Activated naive CD8-positive, alpha-beta T cell (primary cell): ENCODE results near the gene ZFP36L1.

ENCODE experiments used
- H3K27ac Mint-ChIP-seq: one replicate; pipeline ENCODE4 v1.8.0; 2021; ENCODE audit warnings: mixed read lengths
- H3K27me3 Mint-ChIP-seq: one replicate; pipeline ENCODE4 v1.8.0; 2021; ENCODE audit warnings: mixed read lengths
- H3K36me3 Mint-ChIP-seq: one replicate; pipeline ENCODE4 v1.8.0; 2021; ENCODE audit warnings: mixed read lengths
- H3K4me1 Mint-ChIP-seq: one replicate; pipeline ENCODE4 v1.8.0; 2021; ENCODE audit warnings: low read depth, mixed read lengths
- H3K4me3 Mint-ChIP-seq: one replicate; pipeline ENCODE4 v1.8.0; 2021; ENCODE audit warnings: mild to moderate bottlenecking, mixed read lengths
- H3K9me3 Mint-ChIP-seq: one replicate; pipeline ENCODE4 v1.8.0; 2021; ENCODE audit warnings: low read depth, mixed read lengths

ZFP36L1 gene

DNA sequence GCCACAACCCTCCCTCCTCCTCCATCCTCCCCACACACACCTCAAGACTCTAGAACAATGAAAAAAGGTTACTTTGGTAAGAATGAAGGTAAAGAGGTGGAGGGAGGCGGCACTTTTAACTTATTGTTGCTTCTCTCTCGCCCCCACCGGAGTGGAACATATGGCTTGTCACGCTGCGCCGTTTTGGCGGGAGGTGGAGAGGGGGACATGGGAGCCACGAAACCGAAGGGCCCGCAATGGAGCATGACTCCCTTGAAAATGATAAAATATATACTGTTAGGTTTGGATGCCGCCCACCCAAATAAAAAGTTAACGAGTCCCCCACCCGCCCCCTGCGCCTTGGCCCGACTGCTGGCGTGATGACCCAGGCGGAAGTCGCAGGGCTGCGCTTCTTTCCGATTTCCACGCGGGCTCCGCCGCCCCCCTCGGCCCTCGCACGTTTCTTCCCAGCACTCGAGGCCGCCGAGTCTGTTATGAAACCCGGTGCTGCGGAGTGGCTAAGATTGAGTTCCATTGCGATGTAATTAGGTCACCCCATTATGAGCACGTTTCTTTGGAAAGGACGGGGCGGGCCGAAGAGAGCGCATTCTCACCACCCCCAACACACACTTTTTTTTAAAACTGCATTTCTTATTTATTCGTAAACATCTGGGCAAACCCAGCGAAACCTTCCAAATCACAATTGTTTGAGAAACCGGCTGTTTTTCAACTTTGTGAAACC lies 1.4 kb upstream of the ZFP36L1 start:
- Mint-ChIP-seq H3K27ac (peak overlapping the region; percentile 100), H3K4me1 (peaks cover 45% of the 10 kb centered on the region), H3K36me3 (peaks cover 9% of the 10 kb centered on the region), H3K27me3 (no peaks in the 10 kb centered on the region), H3K9me3 (no peaks in the 10 kb centered on the region), H3K4me3 (peak overlapping the region; percentile 99)

DNA sequence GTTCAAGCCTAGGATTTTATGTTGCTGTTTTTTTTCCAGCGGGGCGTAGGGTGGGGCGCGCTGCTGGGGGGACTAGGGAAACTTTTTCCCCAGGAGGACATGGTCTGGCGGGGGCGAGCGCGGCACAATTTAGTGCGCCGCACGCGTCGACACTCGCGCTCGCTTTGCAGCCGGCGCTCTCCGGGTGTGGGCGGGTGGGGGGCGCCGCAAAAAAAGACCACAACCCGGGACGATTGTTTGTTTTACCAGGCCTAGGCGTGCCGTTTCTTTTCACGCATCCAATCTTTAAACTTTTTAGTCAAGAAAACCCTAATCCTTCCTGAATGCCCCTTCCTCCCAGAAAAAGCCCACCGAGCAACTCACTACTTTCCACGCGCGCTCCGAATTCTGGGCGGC lies 865 bp upstream of the ZFP36L1 start:
- no peaks in the 10 kb centered on the region for H3K27me3 Mint-ChIP-seq
- H3K36me3 Mint-ChIP-seq: peaks cover 13% of the 10 kb centered on the region
- no peaks in the 10 kb centered on the region for H3K9me3 Mint-ChIP-seq
- peak overlapping the region; percentile 100 for H3K27ac Mint-ChIP-seq
- peak overlapping the region; percentile 99 for H3K4me3 Mint-ChIP-seq
- H3K4me1 Mint-ChIP-seq: peaks cover 46% of the 10 kb centered on the region

DNA sequence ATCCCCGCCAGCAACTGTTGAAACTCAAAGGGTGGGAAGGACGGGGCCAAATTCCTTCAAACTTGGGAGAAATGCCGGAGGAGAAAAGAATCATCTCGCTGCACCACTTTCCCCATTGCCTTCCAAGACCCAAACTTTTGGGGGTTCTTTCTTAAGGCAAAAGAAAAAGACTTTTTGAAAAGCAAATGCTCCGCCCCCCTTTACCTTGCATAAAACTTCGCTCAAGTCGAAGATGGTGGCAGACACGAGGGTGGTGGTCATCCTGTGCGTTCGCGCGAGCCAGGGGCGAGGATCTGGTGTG lies 239 bp downstream of the ZFP36L1 start:
- H3K27ac Mint-ChIP-seq: peak overlapping the region; percentile 99
- H3K36me3 Mint-ChIP-seq: peaks cover 17% of the 10 kb centered on the region

DNA sequence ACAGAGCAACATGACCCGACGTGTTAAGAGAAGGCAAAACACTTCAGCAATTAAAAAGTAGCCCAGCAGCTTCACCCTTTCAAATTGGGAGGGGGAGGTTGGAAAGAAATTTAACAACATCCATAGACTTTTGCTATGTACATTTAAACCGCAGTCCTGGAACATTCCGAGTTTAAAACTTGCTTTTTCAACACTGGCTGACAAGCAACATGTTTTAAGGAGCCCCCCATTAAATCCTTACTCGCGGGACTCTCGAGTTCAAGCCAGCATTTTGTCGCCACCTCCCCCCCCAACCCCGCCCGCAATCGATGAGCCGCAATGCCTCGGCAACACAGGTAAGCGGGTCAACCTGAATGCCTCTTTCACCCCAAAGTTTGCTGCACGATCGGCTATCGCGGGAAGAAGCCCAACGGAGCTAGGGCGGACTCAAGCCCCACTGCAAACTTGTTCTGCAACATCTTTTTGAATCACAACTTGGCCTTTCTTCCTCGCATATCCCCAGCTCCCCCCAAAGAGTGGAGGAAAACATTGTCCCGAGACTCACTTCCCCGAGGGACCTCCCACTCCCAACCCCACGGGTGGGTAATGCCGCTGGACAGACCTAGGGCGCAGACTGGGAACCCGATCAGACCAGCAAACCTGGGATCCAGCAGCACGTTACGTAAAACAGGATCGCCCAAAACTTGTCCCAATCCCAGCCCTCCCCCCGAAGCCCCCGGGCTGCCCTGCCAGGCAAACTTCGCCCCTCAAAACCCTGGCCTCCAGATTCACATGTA lies 777 bp downstream of the ZFP36L1 start:
- Mint-ChIP-seq H3K27me3 (no peaks in the 10 kb centered on the region), H3K36me3 (peaks cover 20% of the 10 kb centered on the region), H3K4me1 (peaks cover 46% of the 10 kb centered on the region), H3K4me3 (peak overlapping the region; percentile 99), H3K9me3 (no peaks in the 10 kb centered on the region), H3K27ac (peak overlapping the region; percentile 99)

More for the DNA sequence above, 239 bp downstream of the ZFP36L1 start:
- Mint-ChIP-seq H3K4me1 (peaks cover 46% of the 10 kb centered on the region), H3K4me3 (peak overlapping the region; percentile 99), H3K9me3 (no peaks in the 10 kb centered on the region), H3K27me3 (no peaks in the 10 kb centered on the region)

DNA sequence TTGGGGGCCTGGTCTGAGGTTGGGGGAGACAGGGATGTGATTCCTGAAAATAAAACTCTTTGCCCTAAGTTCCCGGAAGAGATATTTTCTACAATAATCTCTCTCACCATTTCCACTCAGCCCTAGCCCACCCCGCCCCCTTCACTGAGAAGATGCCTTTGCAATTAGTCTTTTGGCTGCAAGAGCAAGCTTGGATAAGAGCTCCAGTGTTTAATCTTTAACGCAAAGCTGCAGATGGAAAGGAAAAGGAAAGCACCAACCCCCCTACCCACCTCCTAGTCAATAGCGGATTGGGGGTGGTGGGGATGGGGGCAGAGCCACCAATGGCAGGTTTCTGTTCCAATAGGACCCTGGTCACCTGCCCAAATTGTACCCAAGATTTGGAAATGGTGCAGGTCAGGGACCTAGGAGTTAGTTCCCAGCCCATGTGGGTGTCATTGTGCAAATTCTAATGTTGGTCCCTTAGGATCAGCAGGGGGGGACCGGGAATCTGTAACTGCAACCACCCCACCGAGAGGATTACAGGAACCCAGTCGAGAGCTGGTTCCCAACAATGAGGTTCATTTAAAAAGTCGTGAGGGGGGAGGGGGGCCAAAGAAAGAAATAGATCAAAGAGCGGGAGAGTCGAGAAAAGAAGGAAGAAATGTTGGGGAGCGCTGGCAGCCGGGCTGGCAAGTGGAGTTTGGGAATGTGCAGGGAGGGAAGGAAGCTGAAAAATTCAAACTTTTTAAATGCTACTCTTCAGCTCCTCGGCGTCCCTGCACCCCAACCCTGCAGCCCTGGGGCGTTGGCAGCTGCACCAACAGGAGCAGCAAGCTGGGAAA lies 1.6 kb downstream of the ZFP36L1 start:
- Mint-ChIP-seq H3K4me1 (peaks cover 46% of the 10 kb centered on the region), H3K36me3 (peaks cover 20% of the 10 kb centered on the region), H3K4me3 (peak overlapping the region; percentile 99), H3K27me3 (no peaks in the 10 kb centered on the region), H3K27ac (peak overlapping the region; percentile 99), H3K9me3 (no peaks in the 10 kb centered on the region)

DNA sequence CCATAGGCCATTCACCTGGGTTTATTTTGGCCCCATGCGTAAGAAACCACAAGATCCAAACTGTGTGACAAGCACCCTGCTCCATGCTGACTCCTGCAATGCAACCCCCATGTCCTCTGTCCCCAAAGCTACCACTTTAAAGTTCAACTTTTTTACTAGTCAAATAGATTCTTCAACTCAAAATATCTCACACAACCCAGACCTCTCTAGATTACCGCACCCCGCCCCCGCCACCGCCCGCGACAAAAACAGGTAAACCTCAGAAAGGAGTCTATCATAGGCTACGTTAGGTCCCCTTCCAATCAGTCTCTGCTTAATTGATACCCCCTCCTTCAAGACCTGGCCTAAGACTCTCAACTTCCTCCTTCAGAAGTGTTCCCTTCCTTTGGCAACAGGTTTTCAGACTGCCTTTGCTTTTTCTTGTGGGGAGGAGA lies 2.2 kb downstream of the ZFP36L1 start:
- H3K27me3 Mint-ChIP-seq: no peaks in the 10 kb centered on the region
- no peaks in the 10 kb centered on the region for H3K9me3 Mint-ChIP-seq
- H3K4me3 Mint-ChIP-seq: peak overlapping the region; percentile 99
- H3K36me3 Mint-ChIP-seq: peaks cover 20% of the 10 kb centered on the region
- peaks cover 50% of the 10 kb centered on the region for H3K4me1 Mint-ChIP-seq
- peak overlapping the region; percentile 99 for H3K27ac Mint-ChIP-seq

DNA sequence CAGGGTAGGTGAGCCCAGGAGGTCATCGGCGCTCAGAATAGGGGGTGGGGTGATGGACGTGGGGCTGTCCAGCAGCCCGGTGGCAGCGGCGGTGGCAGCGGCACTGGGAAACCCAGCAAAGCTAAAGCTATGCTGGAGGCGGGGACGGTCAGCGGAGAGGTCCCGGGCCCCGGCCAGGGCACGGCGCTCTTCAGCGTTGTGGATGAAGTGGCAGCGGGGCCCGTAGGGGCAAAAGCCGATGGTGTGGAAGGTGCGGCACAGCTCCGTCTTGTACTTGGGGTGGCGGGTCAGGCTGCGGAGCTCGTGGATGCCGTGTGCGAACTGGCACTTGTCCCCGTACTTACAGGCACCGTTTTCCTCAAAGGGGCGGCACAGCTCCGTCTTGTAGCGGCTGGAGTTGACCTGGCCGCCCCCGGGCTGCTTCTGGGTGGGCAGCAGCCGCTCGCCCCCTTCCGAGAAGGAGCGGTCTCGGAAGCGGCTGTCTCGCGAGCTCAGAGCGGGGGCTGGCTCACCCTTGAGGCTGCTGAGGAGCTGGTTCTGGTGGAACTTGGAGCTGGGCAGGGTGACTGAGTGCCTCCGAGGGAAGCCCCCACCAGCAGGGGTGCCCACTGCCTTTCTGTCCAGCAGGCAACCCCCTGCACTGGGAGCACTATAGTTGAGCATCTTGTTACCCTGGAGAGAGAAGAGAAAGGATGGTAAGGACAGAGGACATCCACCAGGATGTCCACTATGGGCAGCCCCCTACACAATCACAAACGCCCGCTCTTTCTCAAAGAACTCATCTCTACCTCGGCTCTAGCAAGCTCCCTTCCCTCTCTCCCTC lies 2.8 kb downstream of the ZFP36L1 start:
- peaks cover 56% of the 10 kb centered on the region for H3K4me1 Mint-ChIP-seq
- peaks cover 20% of the 10 kb centered on the region for H3K36me3 Mint-ChIP-seq
- peak overlapping the region; percentile 99 for H3K27ac Mint-ChIP-seq
- H3K4me3 Mint-ChIP-seq: peak overlapping the region; percentile 99
- no peaks in the 10 kb centered on the region for H3K9me3 Mint-ChIP-seq
- H3K27me3 Mint-ChIP-seq: no peaks in the 10 kb centered on the region

DNA sequence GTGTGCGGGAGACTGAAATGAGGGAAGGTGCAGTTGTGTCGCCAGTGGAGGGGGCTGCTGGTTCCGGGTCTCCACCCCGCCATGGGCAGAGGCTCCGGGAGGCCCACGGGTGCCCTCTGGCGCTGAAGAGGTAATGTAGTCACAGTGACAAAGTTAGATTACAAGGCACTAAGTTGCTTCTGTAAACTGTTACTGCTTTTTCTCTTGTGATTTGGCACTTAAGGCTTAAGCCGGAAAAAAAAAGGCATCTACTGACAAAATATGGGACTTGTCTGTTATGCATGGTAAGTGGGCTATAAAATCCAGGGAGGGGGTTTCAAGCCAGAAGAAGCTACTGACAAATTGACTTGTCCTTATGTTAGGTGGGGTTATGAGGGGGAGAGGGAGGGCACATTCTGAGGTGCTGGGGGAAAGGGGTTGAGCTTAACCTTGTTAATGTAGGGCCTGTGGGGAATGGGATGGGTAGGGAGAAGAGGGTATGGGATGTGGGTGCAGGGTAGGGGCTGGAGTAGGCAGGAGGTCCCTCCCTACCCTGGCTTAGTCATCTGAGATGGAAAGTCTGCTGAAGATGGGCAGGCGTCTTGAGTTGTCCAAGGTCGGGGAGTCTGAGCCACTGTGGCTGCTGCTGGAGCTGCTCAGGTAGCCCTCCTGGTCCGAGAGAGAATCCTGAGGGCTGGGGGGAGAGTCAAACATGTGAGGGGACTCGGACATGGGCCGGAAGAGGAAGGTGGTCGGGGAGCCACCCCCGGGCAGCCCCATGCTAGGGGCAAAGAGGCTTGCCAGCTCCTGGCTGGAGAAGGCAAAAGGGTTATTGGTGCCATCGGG lies 3.7 kb downstream of the ZFP36L1 start:
- Mint-ChIP-seq H3K4me1 (peaks cover 57% of the 10 kb centered on the region), H3K27me3 (no peaks in the 10 kb centered on the region), H3K27ac (peak overlapping the region; percentile 99), H3K36me3 (peaks cover 20% of the 10 kb centered on the region), H3K4me3 (peak overlapping the region; percentile 99), H3K9me3 (no peaks in the 10 kb centered on the region)

DNA sequence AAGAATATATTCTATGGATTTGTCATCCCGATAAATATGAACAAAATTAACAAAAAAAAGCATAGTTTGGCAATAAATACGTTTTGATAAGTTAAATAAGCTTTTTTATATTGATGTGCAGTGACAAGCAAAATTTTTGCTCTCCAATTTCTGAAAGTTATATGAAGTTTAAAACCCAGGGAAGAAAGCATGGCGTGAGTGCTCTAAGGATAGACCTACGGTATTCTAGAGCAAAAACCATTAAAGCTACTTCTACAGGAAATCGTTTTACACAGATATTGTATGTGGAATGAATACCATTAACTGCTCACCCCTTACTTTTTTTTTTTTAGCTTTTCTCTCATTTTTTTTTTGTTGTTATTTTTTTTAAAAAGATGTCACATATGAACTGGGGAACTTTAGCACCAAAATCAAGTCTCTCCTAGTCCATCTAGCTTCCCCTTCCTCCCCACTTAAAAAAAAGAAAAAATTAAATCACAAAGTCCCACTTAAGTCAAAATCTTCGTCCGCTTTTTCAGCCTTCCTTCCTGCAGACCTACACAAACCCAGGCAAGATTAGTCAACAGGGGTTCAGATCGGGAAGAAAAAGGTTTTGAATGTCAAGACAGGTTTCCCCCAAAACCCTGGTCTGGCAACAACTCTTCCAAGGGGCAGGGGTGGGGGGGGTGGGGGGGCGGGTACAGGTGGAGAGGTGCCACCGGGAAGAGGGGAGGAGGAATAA lies 4.4 kb downstream of the ZFP36L1 start:
- H3K4me3 Mint-ChIP-seq: peak overlapping the region; percentile 99
- H3K9me3 Mint-ChIP-seq: no peaks in the 10 kb centered on the region
- H3K36me3 Mint-ChIP-seq: peaks cover 20% of the 10 kb centered on the region
- H3K27ac Mint-ChIP-seq: peak overlapping the region; percentile 99
- peaks cover 59% of the 10 kb centered on the region for H3K4me1 Mint-ChIP-seq
- H3K27me3 Mint-ChIP-seq: no peaks in the 10 kb centered on the region

DNA sequence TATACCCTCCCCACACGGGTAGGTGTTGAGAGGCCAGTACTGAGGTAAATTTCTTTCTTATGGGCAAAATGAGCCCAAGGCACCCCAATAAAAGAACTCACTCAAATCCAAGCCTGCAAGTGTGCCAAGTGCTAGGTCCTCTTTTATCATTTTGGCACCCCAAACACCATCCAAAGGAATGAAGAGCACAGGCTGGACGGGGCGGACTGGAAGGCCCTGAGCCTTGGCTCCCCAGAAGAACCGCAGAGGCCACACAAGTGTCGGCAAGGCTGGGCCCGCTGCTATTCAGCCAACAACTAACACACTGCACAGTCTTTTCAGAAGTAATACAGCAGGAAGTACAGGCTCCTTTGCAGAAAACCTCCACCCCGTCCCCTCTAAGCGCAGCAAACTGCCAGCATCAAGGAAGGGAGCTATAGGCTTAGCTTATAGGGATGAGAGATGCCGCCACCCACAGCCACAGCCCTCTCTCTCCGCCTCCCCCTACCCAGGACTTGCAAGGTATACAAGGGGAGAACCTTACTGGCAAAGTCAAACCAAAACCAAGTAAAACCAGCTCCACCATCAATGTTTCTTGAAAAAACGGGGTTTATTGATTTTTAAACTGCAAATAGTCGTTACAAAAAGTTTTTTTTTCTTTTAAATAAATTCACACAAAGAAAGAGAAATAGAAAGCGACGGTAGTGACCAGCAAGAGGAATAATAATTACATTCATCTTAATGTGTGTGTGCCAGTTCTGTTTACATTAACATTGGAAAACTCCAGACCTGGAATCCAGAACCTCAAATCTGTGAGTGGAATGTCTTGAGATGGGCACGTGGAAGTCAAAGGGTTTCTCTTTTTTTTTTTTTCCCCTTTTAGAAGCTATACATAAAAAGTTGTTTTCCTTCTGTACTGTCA lies 5.5 kb downstream of the ZFP36L1 start:
- H3K27me3 Mint-ChIP-seq: no peaks in the 10 kb centered on the region
- peaks cover 20% of the 10 kb centered on the region for H3K36me3 Mint-ChIP-seq
- peaks cover 67% of the 10 kb centered on the region for H3K4me1 Mint-ChIP-seq
- H3K27ac Mint-ChIP-seq: peak overlapping the region; percentile 86
- peak overlapping the region; percentile 99 for H3K4me3 Mint-ChIP-seq
- H3K9me3 Mint-ChIP-seq: no peaks in the 10 kb centered on the region

DNA sequence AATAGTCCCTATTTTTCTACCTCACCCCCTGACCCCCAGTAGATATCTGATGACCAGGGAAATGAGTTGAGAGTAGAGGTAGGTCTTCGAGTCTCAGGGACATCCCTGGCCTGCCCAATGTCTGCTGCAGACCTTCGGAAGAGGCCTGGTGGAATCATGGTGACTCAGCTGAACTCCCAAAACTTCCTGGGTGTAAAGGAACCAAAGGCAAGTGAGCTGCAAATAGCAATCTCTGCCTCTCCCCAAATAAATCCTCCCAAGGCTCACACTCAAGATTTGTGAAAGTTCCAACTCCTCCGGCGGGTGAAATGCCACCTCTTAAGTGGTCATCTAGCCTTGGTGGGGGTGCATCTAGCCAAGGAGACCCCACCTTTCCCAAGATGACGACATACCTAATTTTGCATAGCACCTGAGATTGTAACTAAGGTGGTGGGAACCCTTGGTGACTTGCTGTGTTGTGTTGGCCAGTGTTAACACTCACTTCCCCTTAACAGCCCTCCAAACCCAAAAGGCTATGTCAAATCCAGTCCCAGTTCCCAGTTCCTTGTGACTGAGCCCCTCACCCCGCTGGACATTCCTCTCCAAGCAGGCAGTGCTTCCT lies 6.3 kb downstream of the ZFP36L1 start:
- Mint-ChIP-seq H3K4me1 (peaks cover 74% of the 10 kb centered on the region), H3K36me3 (peaks cover 20% of the 10 kb centered on the region), H3K9me3 (no peaks in the 10 kb centered on the region), H3K4me3 (peak overlapping the region; percentile 99), H3K27me3 (no peaks in the 10 kb centered on the region), H3K27ac (peak overlapping the region; percentile 86)
